VCaP (cell line): ENCODE results near the gene FIS1.
A peak's percentile ranks its signal among the peaks of the same experiment; 100 is the strongest.

Experiments
- H3K27ac ChIP-seq: fragments of 450-650 bp; 2 replicates; pipeline ENCODE4 v1.5.1; 2017
- CTCF ChIP-seq: fragments of 450-650 bp; conservative IDR thresholded peaks from 2 replicates; pipeline ENCODE4 v1.5.1; 2017; ENCODE audit warnings: mild to moderate bottlenecking, moderate library complexity

The FIS1 gene

DNA sequence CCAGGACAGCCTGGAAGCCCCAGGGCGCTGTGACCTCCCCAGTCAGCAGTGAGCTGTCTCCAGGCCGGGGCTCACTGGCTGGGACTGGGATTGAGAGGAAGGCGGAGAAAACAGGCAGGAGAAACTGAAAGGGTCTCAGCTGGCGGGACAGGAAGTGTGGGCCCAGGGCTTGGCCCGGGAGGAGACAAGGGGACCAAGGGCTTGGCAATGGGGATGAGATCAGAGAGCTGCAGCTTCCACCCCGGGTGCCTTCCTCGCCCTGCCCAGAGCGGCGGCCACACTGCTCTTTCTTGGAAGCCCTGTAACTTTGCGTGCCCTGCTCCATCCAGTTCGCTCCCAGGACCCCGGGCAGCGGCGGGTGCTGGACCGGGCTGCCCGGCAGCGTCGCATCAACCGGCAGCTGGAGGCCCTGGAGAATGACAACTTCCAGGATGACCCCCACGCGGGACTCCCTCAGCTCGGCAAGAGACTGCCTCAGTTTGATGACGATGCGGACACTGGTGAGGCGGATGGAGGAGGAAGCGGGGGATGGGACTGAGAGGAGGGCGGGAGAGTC is 22.5 kb downstream of the FIS1 start:
- no peak overlapping the region for H3K27ac ChIP-seq
- TF ChIP-seq CTCF, result no peak

- no peak for TF ChIP-seq CTCF
- no peak overlapping the region for H3K27ac ChIP-seq
These were observed 24.6 kb downstream of the FIS1 start for GRCh38 chr7:101220295-101220694.

- H3K27ac ChIP-seq, result peak overlapping the region; percentile 84; the same call in 1 of the 2 replicates
- TF ChIP-seq CTCF, result no peak
These were observed 26.4 kb downstream of the FIS1 start for GRCh38 chr7:101218236-101219125.

GRCh38 chr7:101217388-101218235 is 27.3 kb downstream of the FIS1 start, which contains the start of the genes PLOD3 and ZNHIT1:
PLOD3 (minus strand) TSS chr7:101217581; CDS start chr7:101217274, 307 bp downstream.
ZNHIT1 (plus strand) TSS chr7:101218165; CDS start chr7:101218196, 31 bp downstream.
- H3K27ac ChIP-seq, result peak within 1 kb of the TSS; percentile 84
- peak; percentile 31; the same call in 1 of the 2 replicates for TF ChIP-seq CTCF

GRCh38 chr7:101216860-101217387 is 28.0 kb downstream of the FIS1 start:
- TF ChIP-seq CTCF, result no peak
- peak overlapping the region; percentile 84 for H3K27ac ChIP-seq

- no peak for TF ChIP-seq CTCF
- peak overlapping the region; percentile 84 for H3K27ac ChIP-seq
These were observed 28.7 kb downstream of the FIS1 start for GRCh38 chr7:101216001-101216859.
